Thyroid gland (tissue), 4 donors: ENCODE data around the gene S100A7A. TPM values are rescaled to one million over a fixed set of nuclear protein-coding genes. Genes with fewer than 3 reads are reported as not detected.

Experiments
- DNase-seq, 2 donors: peaks; one replicate each; pipeline ENCODE4 v3.0.0-alpha.2; 2019
- H3K27ac ChIP-seq, 3 donors: fragments of 200-600 bp; sonication (generic); 1 replicate in 2 of 3; 2 replicates in 1 of 3; pipeline ENCODE4 v1.5.1; 2016 to 2019; ENCODE audit warnings: mild to moderate bottlenecking in 1 of 3, moderate library complexity in 1 of 3
- H3K27me3 ChIP-seq: fragments of 200-600 bp; sonication (generic); one replicate; pipeline ENCODE4 v1.5.1; 2019
- H3K36me3 ChIP-seq, 2 donors: fragments of 200-600 bp; sonication (generic); one replicate each; pipeline ENCODE4 v1.5.1; 2016 to 2019
- H3K4me1 ChIP-seq, 2 donors: fragments of 200-600 bp; sonication (generic); one replicate each; pipeline ENCODE4 v1.5.1; 2017 to 2019
- H3K4me3 ChIP-seq, 3 donors: fragments of 200-600 bp; sonication (generic); replicated peaks in 1 of 3; 1 replicate in 2 of 3; 2 replicates in 1 of 3; pipeline ENCODE4 v1.5.1; 2016; ENCODE audit warnings: mild to moderate bottlenecking in 1 of 3
- H3K9me3 ChIP-seq: fragments of 200-600 bp; sonication (generic); one replicate; pipeline ENCODE4 v1.5.1; 2017
- POLR2A ChIP-seq, 2 donors: fragments of 450-650 bp; IDR thresholded peaks; one replicate each; pipeline ENCODE4 v1.6.1; 2017; ENCODE audit warnings: antibody characterized with exemption in 2 of 2, mild to moderate bottlenecking in 2 of 2, moderate library complexity in 1 of 2
- WGBS, 2 donors: methylation state at CpG; one replicate each; pipeline ENCODE4 v1.1.5; 2017; 5-methylcytosine and 5-hydroxymethylcytosine counted together
- intact Hi-C: fragments of 100-400 bp; cut with DNase I; formaldehyde crosslinking; loops from one replicate; pipeline ENCODE4 v1.15.1; 2023
- total RNA-seq, 4 donors: library from RNA; depleted of rRNA; stranded (reverse); fragments of >200 nt; gene quantifications; one replicate each; pipeline ENCODE4 v1.2.3, GENCODE V29; 2016
- TF ChIP-seq, protein P1 (sequence below), 6 experiments: fragments of 200-600 bp in 3 of 6; fragments of 450-650 bp in 3 of 6; sonication (generic) in 3 of 6; IDR thresholded peaks; one replicate each; pipeline ENCODE4 v1.5.1; 2016 to 2019; ENCODE audit warnings: antibody characterized with exemption in 6 of 6, mild to moderate bottlenecking in 2 of 6, inconsistent platforms in 1 of 6, moderate library complexity in 1 of 6

Gene S100A7A
- total RNA-seq, 4 donors from 2014 or later = not detected

DNA sequence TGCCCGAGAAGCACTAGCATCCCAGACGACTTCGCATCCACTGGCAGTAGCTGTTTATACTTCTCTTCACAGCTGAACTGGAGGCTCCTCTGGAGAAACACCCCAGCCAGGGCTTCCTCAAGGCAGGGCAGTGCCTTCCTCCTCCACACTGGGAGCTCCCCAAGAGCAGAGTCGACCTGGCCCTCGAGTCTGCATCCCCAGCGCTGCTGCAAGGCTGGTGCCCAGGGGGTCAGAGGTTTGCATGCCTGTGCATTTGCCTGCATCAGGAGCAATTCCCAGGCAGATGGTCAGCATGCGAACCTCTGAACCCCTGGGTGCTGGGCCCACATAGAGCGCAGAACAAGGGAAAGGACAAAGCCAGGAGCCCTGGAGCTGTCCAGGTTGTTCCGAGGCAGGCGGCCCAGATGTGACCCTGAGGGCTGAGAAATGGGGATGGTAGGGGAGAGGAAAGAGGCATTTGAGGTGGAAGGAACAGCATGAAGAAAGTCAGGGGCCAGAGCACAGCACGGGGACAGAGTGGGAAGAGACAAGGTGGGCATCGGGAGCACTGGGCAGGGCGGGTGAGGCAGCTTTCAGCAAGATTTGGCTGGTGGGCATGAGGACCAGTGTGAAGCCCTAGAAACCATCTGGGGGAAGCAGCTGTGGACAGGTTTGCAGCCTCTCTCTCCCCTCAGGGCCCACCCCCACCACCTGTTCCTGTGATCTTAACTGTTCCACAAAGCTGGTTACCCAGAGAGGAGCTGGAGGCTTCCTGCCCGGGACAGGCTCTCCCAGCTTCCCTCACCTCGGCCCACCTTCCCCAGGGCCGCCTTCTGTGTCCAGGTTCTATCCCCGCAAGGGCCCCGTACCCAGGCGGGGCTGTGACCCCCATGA, 19.0 kb upstream of the S100A7A start:
- no peaks in the 10 kb centered on the region for H3K9me3 ChIP-seq
- WGBS, 2 donors = 76 to 87% methylated on average over 18 to 19 of the region's 19 CpGs
- intact Hi-C loops = no loop called here
- DNase-seq = no peak
- H3K4me3 ChIP-seq = no peak overlapping the region
- H3K4me1 ChIP-seq = no peaks in the 10 kb centered on the region
- H3K36me3 ChIP-seq = no peaks in the 10 kb centered on the region
- H3K27ac ChIP-seq = no peak overlapping the region
- no peak for TF ChIP-seq POLR2A (IDR thresholded peaks at IDR 0.05)
- TF ChIP-seq, protein P1, sequence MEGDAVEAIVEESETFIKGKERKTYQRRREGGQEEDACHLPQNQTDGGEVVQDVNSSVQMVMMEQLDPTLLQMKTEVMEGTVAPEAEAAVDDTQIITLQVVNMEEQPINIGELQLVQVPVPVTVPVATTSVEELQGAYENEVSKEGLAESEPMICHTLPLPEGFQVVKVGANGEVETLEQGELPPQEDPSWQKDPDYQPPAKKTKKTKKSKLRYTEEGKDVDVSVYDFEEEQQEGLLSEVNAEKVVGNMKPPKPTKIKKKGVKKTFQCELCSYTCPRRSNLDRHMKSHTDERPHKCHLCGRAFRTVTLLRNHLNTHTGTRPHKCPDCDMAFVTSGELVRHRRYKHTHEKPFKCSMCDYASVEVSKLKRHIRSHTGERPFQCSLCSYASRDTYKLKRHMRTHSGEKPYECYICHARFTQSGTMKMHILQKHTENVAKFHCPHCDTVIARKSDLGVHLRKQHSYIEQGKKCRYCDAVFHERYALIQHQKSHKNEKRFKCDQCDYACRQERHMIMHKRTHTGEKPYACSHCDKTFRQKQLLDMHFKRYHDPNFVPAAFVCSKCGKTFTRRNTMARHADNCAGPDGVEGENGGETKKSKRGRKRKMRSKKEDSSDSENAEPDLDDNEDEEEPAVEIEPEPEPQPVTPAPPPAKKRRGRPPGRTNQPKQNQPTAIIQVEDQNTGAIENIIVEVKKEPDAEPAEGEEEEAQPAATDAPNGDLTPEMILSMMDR (IDR thresholded peaks at IDR 0.05) = no peak
- no peaks in the 10 kb centered on the region for H3K27me3 ChIP-seq

DNA sequence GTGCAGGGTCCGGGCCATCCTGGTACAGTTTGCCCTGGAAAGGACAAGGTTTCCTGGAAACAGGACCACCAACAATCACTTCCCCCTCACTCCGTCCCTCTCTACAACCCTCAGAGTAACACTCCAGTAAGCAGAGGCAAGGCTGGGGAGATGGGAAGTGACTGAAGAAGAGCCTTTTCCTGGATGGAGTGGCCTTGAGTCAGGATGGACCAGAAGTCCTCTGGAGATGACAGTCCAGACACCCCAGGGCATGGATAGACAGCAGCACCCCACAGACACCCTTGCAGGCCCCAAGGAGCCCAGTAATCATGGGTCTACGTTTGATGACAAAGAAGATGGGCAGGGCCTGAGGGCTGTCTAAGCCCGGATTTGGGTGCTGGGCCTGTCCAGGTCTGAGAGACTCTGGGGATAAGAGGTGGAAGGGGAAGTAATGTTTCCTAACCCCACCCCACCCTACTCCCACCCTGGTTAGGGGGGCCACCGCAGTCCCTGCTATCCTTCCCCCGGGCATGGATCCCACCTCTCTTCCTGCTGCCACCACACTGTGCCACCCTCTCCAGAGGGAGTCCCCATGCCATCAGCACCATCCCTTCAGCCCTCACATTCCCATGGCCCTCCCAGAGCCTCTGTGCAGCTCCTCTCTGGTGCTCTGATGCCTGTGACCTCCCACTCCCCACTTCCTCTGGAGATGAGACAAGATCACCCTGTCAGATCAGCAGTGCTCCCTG, 18.2 kb upstream of the S100A7A start:
- DNase-seq = no peak
- H3K27me3 ChIP-seq = no peaks in the 10 kb centered on the region
- no peak overlapping the region for H3K27ac ChIP-seq
- WGBS, 2 donors = 83 to 84% methylated on average over 6 of the region's 6 CpGs
- H3K36me3 ChIP-seq = no peaks in the 10 kb centered on the region
- H3K4me1 ChIP-seq = no peaks in the 10 kb centered on the region
- intact Hi-C loops = no loop called here
- TF ChIP-seq, protein P1 (IDR thresholded peaks at IDR 0.05) = no peak
- TF ChIP-seq POLR2A (IDR thresholded peaks at IDR 0.05) = no peak
- H3K9me3 ChIP-seq = no peaks in the 10 kb centered on the region
- no peak overlapping the region for H3K4me3 ChIP-seq

DNA sequence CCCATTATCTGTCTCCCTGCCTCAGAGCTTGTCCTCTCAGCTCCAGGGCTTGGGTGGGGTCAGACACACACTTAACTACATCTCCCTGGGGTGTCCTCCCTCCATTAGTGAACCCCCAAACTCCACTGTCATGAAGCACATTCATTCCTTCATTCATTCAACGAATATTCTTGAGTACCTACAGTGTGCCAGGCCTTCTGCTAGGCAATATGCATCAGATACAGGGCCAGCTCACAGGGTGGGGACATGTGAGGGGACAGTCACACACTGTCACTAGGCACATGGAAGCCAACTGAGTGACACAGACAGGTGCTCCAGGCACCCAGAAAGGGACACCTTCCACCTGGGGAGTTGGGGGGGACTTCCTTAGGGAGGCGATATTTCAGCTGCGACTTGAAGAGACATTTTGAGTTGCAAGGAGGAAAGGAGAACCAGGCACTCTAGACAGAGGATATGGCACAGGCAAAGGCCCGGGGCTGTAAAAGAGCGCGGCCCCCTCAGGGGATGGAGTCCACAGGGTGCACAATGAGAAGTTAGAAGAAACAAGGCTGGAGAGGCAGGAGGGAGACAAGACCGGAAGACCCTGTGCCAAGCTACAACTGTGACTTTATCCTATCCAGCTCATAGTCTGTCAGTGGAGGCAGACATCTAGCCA, 16.8 kb upstream of the S100A7A start:
- intact Hi-C loops = no loop called here
- Histone ChIP-seq H3K36me3 (no peaks in the 10 kb centered on the region), H3K27me3 (no peaks in the 10 kb centered on the region), H3K27ac (no peak overlapping the region), H3K9me3 (no peaks in the 10 kb centered on the region), H3K4me1 (no peaks in the 10 kb centered on the region), H3K4me3 (no peak overlapping the region)
- DNase-seq = no peak
- TF ChIP-seq, protein P1 (IDR thresholded peaks at IDR 0.05) = no peak
- TF ChIP-seq POLR2A (IDR thresholded peaks at IDR 0.05) = no peak
- WGBS, 2 donors = 87 to 89% methylated on average over 7 of the region's 7 CpGs

DNA sequence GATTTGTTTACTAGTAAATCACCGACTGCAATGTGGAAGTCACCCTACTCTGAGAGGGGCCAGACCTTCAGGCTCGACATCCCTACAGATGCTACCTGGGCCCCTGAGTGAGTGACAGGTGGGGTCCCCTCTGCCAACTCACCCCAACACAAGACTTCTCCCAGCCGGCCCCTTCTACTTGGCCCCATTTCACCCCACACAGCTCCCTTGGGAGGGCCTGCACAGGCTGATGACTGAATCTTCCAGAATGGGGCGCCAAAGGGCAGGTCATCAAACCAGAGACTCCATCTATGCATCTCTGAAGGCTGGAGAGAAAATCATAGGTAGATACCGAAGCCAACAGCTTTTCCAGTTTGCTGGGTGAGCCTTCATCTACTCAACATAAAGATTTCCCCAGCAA, 16.1 kb upstream of the S100A7A start:
- H3K27me3 ChIP-seq = no peaks in the 10 kb centered on the region
- H3K27ac ChIP-seq = no peak overlapping the region
- DNase-seq = no peak
- no peaks in the 10 kb centered on the region for H3K36me3 ChIP-seq
- no peaks in the 10 kb centered on the region for H3K4me1 ChIP-seq
- WGBS, 2 donors = 58 to 62% methylated on average over 5 of the region's 5 CpGs
- TF ChIP-seq POLR2A (IDR thresholded peaks at IDR 0.05) = no peak
- TF ChIP-seq, protein P1 (IDR thresholded peaks at IDR 0.05) = no peak
- no peak overlapping the region for H3K4me3 ChIP-seq
- intact Hi-C loops = no loop called here
- no peaks in the 10 kb centered on the region for H3K9me3 ChIP-seq
